CD4-positive, CD25-positive, alpha-beta regulatory T cell (primary cell): ENCODE data around the gene MAPK8IP3. TPM values are rescaled to one million over a fixed set of nuclear protein-coding genes. Genes with fewer than 3 reads are reported as not detected.

ENCODE experiments used
- ATAC-seq, 2 donors: fragments of 150-1000 bp; cut with Tn5 transposase; one replicate each; pipeline ENCODE4 v1.10.0; 2021; ENCODE audit warnings: low read depth in 2 of 2, moderate number of reproducible peaks in 2 of 2, moderate library complexity in 1 of 2
- DNase-seq, 3 donors: peaks; one replicate each; pipeline versions ENCODE4 v3.0.0 to v3.0.0-alpha.2; 2012 to 2022; ENCODE audit warnings: mixed read lengths in 1 of 3
- H3K27ac ChIP-seq: one replicate; pipeline ENCODE4 v1.7.0; 2013; ENCODE audit warnings: mild to moderate bottlenecking, low read length; ENCODE audit not compliant: insufficient read depth, poor library complexity, severe bottlenecking
- H3K27me3 ChIP-seq: one replicate; pipeline ENCODE4 v1.7.0; 2013; ENCODE audit warnings: low read length; ENCODE audit not compliant: control insufficient read depth, insufficient read depth
- H3K36me3 ChIP-seq: one replicate; pipeline ENCODE4 v1.7.0; 2013; ENCODE audit warnings: mild to moderate bottlenecking, low read length, moderate library complexity; ENCODE audit not compliant: control insufficient read depth, insufficient read depth
- H3K4me1 ChIP-seq: 2 replicates; pipeline ENCODE4 v1.7.0; 2013; ENCODE audit warnings: mild to moderate bottlenecking, low read length; ENCODE audit not compliant: insufficient read depth, control insufficient read depth, poor library complexity, severe bottlenecking
- H3K4me3 ChIP-seq: one replicate; pipeline ENCODE4 v1.7.0; 2013; ENCODE audit warnings: low read depth, mild to moderate bottlenecking, low read length, moderate library complexity
- H3K9me3 ChIP-seq, 2 experiments: 1 replicate in 1 of 2; 2 replicates in 1 of 2; pipeline ENCODE4 v1.7.0; 2013; ENCODE audit warnings: low read length in 2 of 2, mild to moderate bottlenecking in 1 of 2, moderate library complexity in 1 of 2; ENCODE audit not compliant: control insufficient read depth in 2 of 2
- H3K27ac Mint-ChIP-seq, 3 donors: one replicate each; pipeline ENCODE4 v1.8.0; 2020 to 2022; ENCODE audit warnings: mild to moderate bottlenecking in 3 of 3, mixed read lengths in 3 of 3, moderate library complexity in 2 of 3
- H3K27me3 Mint-ChIP-seq: one replicate; pipeline ENCODE4 v1.8.0; 2022; ENCODE audit warnings: mild to moderate bottlenecking, mixed read lengths
- H3K36me3 Mint-ChIP-seq: one replicate; pipeline ENCODE4 v1.8.0; 2020; ENCODE audit warnings: mixed read lengths
- H3K4me1 Mint-ChIP-seq, 4 donors: one replicate each; pipeline ENCODE4 v1.8.0; 2020 to 2022; ENCODE audit warnings: mixed read lengths in 4 of 4, mild to moderate bottlenecking in 1 of 4
- H3K4me3 Mint-ChIP-seq, 4 donors: one replicate each; pipeline ENCODE4 v1.8.0; 2020 to 2022; ENCODE audit warnings: mild to moderate bottlenecking in 4 of 4, mixed read lengths in 4 of 4, moderate library complexity in 3 of 4
- H3K9me3 Mint-ChIP-seq, 7 donors: one replicate each; pipeline ENCODE4 v1.8.0; 2020 to 2022; ENCODE audit warnings: mixed read lengths in 7 of 7, mild to moderate bottlenecking in 3 of 7, moderate library complexity in 2 of 7
- polyA plus RNA-seq, 4 donors: library from polyadenylated mRNA; unstranded; fragments of 300-500 nt; fragmentation: Illumina TruSeq; gene quantifications; one replicate each; pipeline ENCODE4 v1.2.3, GENCODE V29; 2021
- total RNA-seq: library from RNA; stranded (reverse); gene quantifications from one replicate; pipeline ENCODE4 v1.2.3, GENCODE V29; 2022

Gene MAPK8IP3
- total and polyA plus RNA-seq, 5 donors from 2014 or later = 0.79 to 222 (median 1.4) TPM

DNA sequence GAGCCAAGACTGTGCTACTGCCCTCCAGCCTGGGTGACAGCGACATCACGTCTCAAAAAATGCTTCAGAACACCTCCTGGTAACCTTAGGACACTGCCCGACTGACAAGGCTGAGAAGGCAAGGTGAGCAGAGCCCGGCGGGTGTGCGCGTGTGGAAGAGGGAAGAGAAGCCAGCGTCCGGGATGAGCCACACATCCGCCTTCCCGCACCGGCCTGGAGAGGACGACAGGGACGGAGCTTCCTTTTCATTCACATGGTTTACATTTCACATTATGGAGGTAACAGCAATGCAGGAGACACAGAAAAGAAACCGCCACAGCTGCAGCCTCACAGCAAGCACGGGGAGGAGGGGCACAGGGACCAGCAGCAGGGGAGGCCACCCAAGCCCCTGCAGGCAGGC is 104.1 kb downstream of the MAPK8IP3 start:
- no peaks in the 10 kb centered on the region for H3K9me3 ChIP-seq
- H3K27me3 ChIP-seq = no peaks in the 10 kb centered on the region
- H3K36me3 ChIP-seq = peaks cover 34% of the 10 kb centered on the region
- DNase-seq (no peak), ATAC-seq (no peak)
- Mint-ChIP-seq H3K36me3 (peaks cover 27% of the 10 kb centered on the region), H3K9me3 (no peaks in the 10 kb centered on the region), H3K27ac (no peak overlapping the region), H3K27me3 (no peaks in the 10 kb centered on the region), H3K4me1 (peaks cover 0 to 9% (median 6%) of the 10 kb centered on the region in 4 donors), H3K4me3 (no peak overlapping the region)
- no peak overlapping the region for H3K4me3 ChIP-seq
- no peak overlapping the region for H3K27ac ChIP-seq
- no peaks in the 10 kb centered on the region for H3K4me1 ChIP-seq

DNA sequence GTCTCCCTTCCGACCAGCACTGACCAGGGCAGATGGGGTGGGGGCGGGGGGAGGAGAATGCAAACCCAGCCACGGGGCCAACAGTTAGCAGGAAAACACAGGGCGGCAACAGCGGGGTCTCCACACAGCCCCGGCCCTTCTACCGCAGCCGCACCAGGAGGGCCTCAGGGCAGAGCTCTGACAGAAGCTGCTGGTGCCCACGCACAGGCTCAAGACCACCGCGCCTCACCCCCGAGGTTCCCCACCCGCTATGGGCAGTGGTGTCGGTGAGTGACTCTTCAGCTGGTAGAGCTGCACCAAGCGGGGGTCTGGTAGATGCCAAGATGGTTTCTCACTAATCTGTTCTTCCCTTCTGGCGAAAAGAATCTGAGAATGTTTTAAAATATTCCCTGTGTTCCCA is 104.5 kb downstream of the MAPK8IP3 start:
- no peaks in the 10 kb centered on the region for H3K4me1 ChIP-seq
- H3K27me3 ChIP-seq = no peaks in the 10 kb centered on the region
- Mint-ChIP-seq H3K4me1 (peaks cover 0 to 9% (median 7%) of the 10 kb centered on the region in 4 donors), H3K36me3 (peaks cover 30% of the 10 kb centered on the region), H3K27ac (no peak overlapping the region), H3K4me3 (no peak overlapping the region), H3K27me3 (no peaks in the 10 kb centered on the region), H3K9me3 (no peaks in the 10 kb centered on the region)
- peaks cover 38% of the 10 kb centered on the region for H3K36me3 ChIP-seq
- no peak for DNase-seq
- H3K27ac ChIP-seq = no peak overlapping the region
- ATAC-seq = no peak
- H3K9me3 ChIP-seq = no peaks in the 10 kb centered on the region
- no peak overlapping the region for H3K4me3 ChIP-seq

DNA sequence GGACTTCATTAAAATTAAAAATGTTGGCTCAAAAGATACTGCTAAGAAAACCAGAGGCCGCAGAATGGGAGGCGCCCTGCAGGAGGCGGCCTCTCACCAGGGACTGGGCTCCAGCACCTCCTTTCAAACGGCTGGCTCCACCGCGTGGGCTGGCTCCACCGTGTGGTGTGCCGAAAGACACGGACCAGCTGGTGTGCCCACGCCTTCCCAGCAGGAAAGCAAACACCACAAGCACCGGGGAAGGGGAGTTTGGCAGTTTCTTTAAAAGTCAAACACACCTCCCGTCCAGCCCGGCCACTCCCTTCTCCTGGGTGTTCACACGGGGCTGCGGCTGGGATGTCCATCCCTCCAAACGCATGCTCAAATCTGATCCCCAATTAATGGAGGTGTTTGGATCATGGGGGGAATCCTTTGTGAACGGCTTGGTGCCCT is 106.8 kb downstream of the MAPK8IP3 start:
- H3K27ac ChIP-seq = no peak overlapping the region
- DNase-seq (peak in 2 of 3 donors; percentile 36 to 59), ATAC-seq (peak; percentile 78 to 79)
- Mint-ChIP-seq H3K9me3 (no peaks in the 10 kb centered on the region), H3K27me3 (no peaks in the 10 kb centered on the region), H3K4me1 (peaks cover 0 to 9% (median 7%) of the 10 kb centered on the region in 4 donors), H3K27ac (peak overlapping the region in 1 of 3 donors; percentile 67), H3K36me3 (peaks cover 19% of the 10 kb centered on the region), H3K4me3 (no peak overlapping the region)
- peaks cover 47% of the 10 kb centered on the region for H3K36me3 ChIP-seq
- no peaks in the 10 kb centered on the region for H3K27me3 ChIP-seq
- no peaks in the 10 kb centered on the region for H3K9me3 ChIP-seq
- no peaks in the 10 kb centered on the region for H3K4me1 ChIP-seq
- H3K4me3 ChIP-seq = no peak overlapping the region

DNA sequence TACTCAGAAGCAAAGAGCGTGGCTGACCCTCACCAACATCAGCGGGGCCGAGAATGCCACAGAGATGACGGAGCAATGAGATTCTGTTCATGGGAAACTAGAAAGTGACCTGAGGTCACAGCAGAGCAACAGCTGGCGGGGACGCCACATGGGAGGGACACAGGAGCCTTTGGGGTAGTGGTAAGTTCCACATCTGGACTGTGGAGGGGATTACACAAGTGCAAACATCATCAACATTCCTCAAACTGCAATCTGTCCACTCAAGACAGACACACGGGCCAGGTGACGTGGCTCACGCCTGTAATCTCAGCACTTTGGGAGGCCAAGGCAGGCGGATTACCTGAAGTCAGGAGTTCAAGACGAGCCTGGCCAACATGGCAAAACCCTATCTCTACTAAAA is 109.5 kb downstream of the MAPK8IP3 start:
- Histone ChIP-seq H3K27ac (no peak overlapping the region), H3K27me3 (no peaks in the 10 kb centered on the region), H3K4me3 (no peak overlapping the region), H3K4me1 (no peaks in the 10 kb centered on the region), H3K36me3 (peaks cover 37% of the 10 kb centered on the region), H3K9me3 (no peaks in the 10 kb centered on the region)
- DNase-seq = no peak
- peak overlapping the region in 1 of 4 donors; percentile 28 for H3K4me3 Mint-ChIP-seq
- no peaks in the 10 kb centered on the region for H3K9me3 Mint-ChIP-seq
- no peaks in the 10 kb centered on the region for H3K27me3 Mint-ChIP-seq
- H3K4me1 Mint-ChIP-seq = peaks cover 0 to 9% (median 7%) of the 10 kb centered on the region in 4 donors
- H3K27ac Mint-ChIP-seq = peak overlapping the region in 2 of 3 donors; percentile 39 to 50
- no peak for ATAC-seq
- peaks cover 19% of the 10 kb centered on the region for H3K36me3 Mint-ChIP-seq

- H3K36me3 Mint-ChIP-seq = peaks cover 19% of the 10 kb centered on the region
- no peaks in the 10 kb centered on the region for H3K9me3 Mint-ChIP-seq
- H3K4me1 Mint-ChIP-seq = peaks cover 0 to 9% (median 7%) of the 10 kb centered on the region in 4 donors
- no peaks in the 10 kb centered on the region for H3K27me3 Mint-ChIP-seq
- Histone ChIP-seq H3K27ac (no peak overlapping the region), H3K4me3 (no peak overlapping the region), H3K9me3 (no peaks in the 10 kb centered on the region), H3K4me1 (no peaks in the 10 kb centered on the region), H3K27me3 (no peaks in the 10 kb centered on the region), H3K36me3 (peaks cover 37% of the 10 kb centered on the region)
- no peak for DNase-seq
- ATAC-seq = peak in 1 of 2 donors; percentile 6
- H3K4me3 Mint-ChIP-seq = no peak overlapping the region
- no peak overlapping the region for H3K27ac Mint-ChIP-seq
Measured at GRCh38 chr16:1816396-1817275, 110.6 kb downstream of the MAPK8IP3 start.

DNA sequence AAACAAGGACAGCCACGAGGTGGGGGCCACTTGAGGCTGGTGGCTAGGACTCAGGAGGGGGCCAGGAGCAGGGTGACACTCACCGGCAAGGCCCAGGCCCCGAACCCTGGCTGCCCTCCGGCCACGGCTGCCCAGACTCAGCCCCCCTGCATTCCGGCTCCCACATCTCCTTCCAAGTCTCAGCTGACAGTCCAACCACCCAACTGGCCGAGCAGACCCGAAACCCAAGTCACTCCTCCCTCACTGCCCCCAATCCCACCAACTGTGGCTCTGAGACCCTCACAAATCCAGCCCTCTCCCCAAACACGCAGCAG is 111.2 kb downstream of the MAPK8IP3 start:
- H3K27ac Mint-ChIP-seq = no peak overlapping the region
- ATAC-seq (no peak), DNase-seq (no peak)
- no peak overlapping the region for H3K4me3 ChIP-seq
- peaks cover 19% of the 10 kb centered on the region for H3K36me3 Mint-ChIP-seq
- H3K4me3 Mint-ChIP-seq = no peak overlapping the region
- H3K27ac ChIP-seq = no peak overlapping the region
- no peaks in the 10 kb centered on the region for H3K4me1 ChIP-seq
- no peaks in the 10 kb centered on the region for H3K27me3 Mint-ChIP-seq
- no peaks in the 10 kb centered on the region for H3K9me3 ChIP-seq
- peaks cover 0 to 9% (median 7%) of the 10 kb centered on the region in 4 donors for H3K4me1 Mint-ChIP-seq
- H3K36me3 ChIP-seq = peaks cover 41% of the 10 kb centered on the region
- no peaks in the 10 kb centered on the region for H3K9me3 Mint-ChIP-seq
- no peaks in the 10 kb centered on the region for H3K27me3 ChIP-seq

DNA sequence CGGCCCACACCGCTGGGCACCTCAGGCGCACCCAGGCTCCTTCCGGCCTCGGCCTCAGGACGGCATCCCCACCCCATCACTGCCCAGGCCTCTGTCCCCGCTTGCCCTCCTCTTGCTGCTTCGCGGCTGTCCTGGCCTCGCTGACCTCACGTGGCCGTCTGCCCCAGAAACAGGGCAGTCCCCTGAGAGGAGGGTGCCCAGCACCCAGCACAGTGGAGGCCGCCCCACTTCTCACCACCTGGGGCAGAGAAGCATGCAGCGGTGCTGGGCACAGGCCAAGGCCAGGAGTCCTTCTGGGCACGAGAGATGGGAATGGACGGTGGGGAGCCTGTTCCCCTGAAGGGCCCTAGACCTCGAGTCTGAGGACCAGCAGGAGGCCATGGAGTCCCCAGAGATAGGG is 111.7 kb downstream of the MAPK8IP3 start:
- H3K9me3 Mint-ChIP-seq = no peaks in the 10 kb centered on the region
- no peaks in the 10 kb centered on the region for H3K27me3 ChIP-seq
- H3K36me3 ChIP-seq = peaks cover 46% of the 10 kb centered on the region
- no peak overlapping the region for H3K4me3 Mint-ChIP-seq
- peaks cover 19% of the 10 kb centered on the region for H3K36me3 Mint-ChIP-seq
- H3K27ac ChIP-seq = no peak overlapping the region
- no peak overlapping the region for H3K4me3 ChIP-seq
- no peak for ATAC-seq
- H3K9me3 ChIP-seq = no peaks in the 10 kb centered on the region
- no peak for DNase-seq
- H3K27ac Mint-ChIP-seq = no peak overlapping the region
- peaks cover 3% of the 10 kb centered on the region for H3K4me1 ChIP-seq
- H3K27me3 Mint-ChIP-seq = no peaks in the 10 kb centered on the region
- peaks cover 0 to 9% (median 7%) of the 10 kb centered on the region in 4 donors for H3K4me1 Mint-ChIP-seq
